Endothelial cell of umbilical vein (primary cell): Measurements from ENCODE around the gene ELOVL2. TPM values are rescaled to one million over a fixed set of nuclear protein-coding genes. Genes with fewer than 3 reads are reported as not detected.

ENCODE experiments used
- BruUV-seq: library from RNA; stranded (reverse); fragments of 400-500 nt; replicated peaks from 2 replicates; lab custom pipeline; 2021; lab: Mats Ljungman, UMichigan
- CTCF ChIA-PET: fragments of 300-600, 350-600 bp; sonication (Branson Sonifier 250); formaldehyde crosslinking; loops from one replicate; lab custom pipeline; 2021; ENCODE audit warnings: antibody characterized with exemption, inconsistent platforms; lab: Charles Lee
- POLR2A ChIA-PET: fragments of 300-600, 350-600 bp; sonication (Branson Sonifier 250); formaldehyde crosslinking; loops from one replicate; lab custom pipeline; 2021; ENCODE audit warnings: antibody characterized with exemption, inconsistent platforms; lab: Charles Lee
- DNase-seq: peaks from one replicate; pipeline ENCODE4 v3.0.0-alpha.2; 2011; ENCODE audit warnings: low read depth, low spot score
- FAIRE-seq: peaks from 2 replicates; lab custom pipeline; 2011; peaks lifted over from hg19 to GRCh38; lab: Jason Lieb, UNC
- H2AFZ ChIP-seq: 2 replicates; pipeline ENCODE4 v1.6.0; 2012; ENCODE audit warnings: low read depth, low read length, control low read depth, inconsistent platforms
- H3K27ac ChIP-seq: 2 replicates; pipeline ENCODE4 v1.5.1; 2011; ENCODE audit warnings: low read depth, mild to moderate bottlenecking, control low read depth, low read length, moderate library complexity; ENCODE audit not compliant: insufficient read depth
- H3K27me3 ChIP-seq, 2 experiments: 2 replicates each; pipeline versions ENCODE4 v1.6.0 to v1.6.1; 2011; ENCODE audit warnings: low read length in 2 of 2, mixed read lengths in 1 of 2; ENCODE audit not compliant: control insufficient read depth in 2 of 2, insufficient read depth in 2 of 2
- H3K36me3 ChIP-seq, 2 experiments: 2 replicates in 1 of 2; 3 replicates in 1 of 2; pipeline ENCODE4 v1.5.1; 2011; ENCODE audit warnings: low read length in 2 of 2, mild to moderate bottlenecking in 1 of 2, moderate library complexity in 1 of 2; ENCODE audit not compliant: control insufficient read depth in 2 of 2, insufficient read depth in 2 of 2; ENCODE audit errors: extremely low read depth in 1 of 2
- H3K4me1 ChIP-seq: 3 replicates; pipeline ENCODE4 v1.5.1; 2011; ENCODE audit warnings: mild to moderate bottlenecking, low read length; ENCODE audit not compliant: control insufficient read depth, insufficient read depth; ENCODE audit errors: extremely low read depth
- H3K4me2 ChIP-seq: 2 replicates; pipeline ENCODE4 v1.6.1; 2011; ENCODE audit warnings: low read length, control low read depth, mixed read lengths; ENCODE audit not compliant: insufficient read depth
- H3K4me3 ChIP-seq, 3 experiments: fragments of 200-600 bp in 1 of 3; sonication (generic), shearing (Covaris generic) in 1 of 3; replicated peaks in 1 of 3; 2 replicates each; pipeline ENCODE4 v1.5.1; 2011 to 2016; ENCODE audit warnings: control low read depth in 3 of 3, low read length in 3 of 3, mild to moderate bottlenecking in 2 of 3, inconsistent platforms in 1 of 3, low read depth in 1 of 3, moderate library complexity in 1 of 3; ENCODE audit not compliant: insufficient read depth in 1 of 3
- H3K79me2 ChIP-seq: 2 replicates; pipeline ENCODE4 v1.6.0; 2012; ENCODE audit warnings: low read length, inconsistent platforms; ENCODE audit not compliant: control insufficient read depth, insufficient read depth
- H3K9ac ChIP-seq: replicated peaks from 2 replicates; pipeline ENCODE3; 2011; ENCODE audit warnings: low read length, control low read depth; ENCODE audit not compliant: insufficient read depth; ENCODE audit errors: extremely low read depth
- H3K9me1 ChIP-seq: replicated peaks from 3 replicates; pipeline ENCODE4 v1.6.0; 2011; ENCODE audit warnings: mild to moderate bottlenecking, low read length; ENCODE audit not compliant: control insufficient read depth, insufficient read depth; ENCODE audit errors: extremely low read depth
- H3K9me3 ChIP-seq: replicated peaks from 2 replicates; pipeline ENCODE4 v1.5.1; 2012; ENCODE audit warnings: low read length, inconsistent platforms; ENCODE audit not compliant: control insufficient read depth, insufficient read depth
- H4K20me1 ChIP-seq: replicated peaks from 2 replicates; pipeline ENCODE3; 2011; ENCODE audit warnings: mild to moderate bottlenecking, low read length; ENCODE audit not compliant: control insufficient read depth, insufficient read depth; ENCODE audit errors: extremely low read depth
- EZH2 ChIP-seq: IDR thresholded peaks from 2 replicates; pipeline ENCODE4 v1.6.1; 2012; ENCODE audit warnings: borderline replicate concordance, low read depth, mild to moderate bottlenecking, moderate library complexity, low read length, inconsistent platforms; ENCODE audit not compliant: severe bottlenecking
- FOS ChIP-seq: IDR thresholded peaks from 2 replicates; pipeline ENCODE4 v1.6.1; 2011; ENCODE audit warnings: mild to moderate bottlenecking, low read length, moderate library complexity, borderline replicate concordance; ENCODE audit not compliant: insufficient read depth
- GATA2 ChIP-seq: IDR thresholded peaks from 2 replicates; pipeline ENCODE4 v1.7.0; 2011; ENCODE audit warnings: low read depth, mild to moderate bottlenecking, moderate library complexity, mixed read lengths, low read length; ENCODE audit not compliant: insufficient read length, insufficient read depth
- JUN ChIP-seq: IDR thresholded peaks from 2 replicates; pipeline ENCODE4 v1.6.1; 2011; ENCODE audit warnings: borderline replicate concordance, low read depth; ENCODE audit not compliant: insufficient read length, insufficient read depth
- MAX ChIP-seq: IDR thresholded peaks from 2 replicates; pipeline ENCODE4 v1.6.1; 2011; ENCODE audit not compliant: insufficient read depth, insufficient read length
- MYC ChIP-seq: IDR thresholded peaks from one replicate; pipeline ENCODE4 v1.6.1; 2011; ENCODE audit warnings: mild to moderate bottlenecking, low read depth, low read length
- POLR2A ChIP-seq: IDR thresholded peaks from 2 replicates; pipeline ENCODE4 v1.6.1; 2012; ENCODE audit warnings: low read depth, mild to moderate bottlenecking, control low read depth, low read length
- POLR2AphosphoS5 ChIP-seq: IDR thresholded peaks from 2 replicates; pipeline ENCODE4 v1.6.1; 2012; ENCODE audit warnings: low read depth, mild to moderate bottlenecking, control low read depth, low read length, moderate library complexity; ENCODE audit not compliant: insufficient read depth
- dilution Hi-C: fragments of 300-500 bp; cut with MboI; formaldehyde crosslinking; loops from one replicate; pipeline ENCODE4 v1.15.0; 2019; ENCODE audit warnings: low sequenced_read_pairs; ENCODE audit not compliant: extremely low pct_ligation_motif_present
- intact Hi-C: fragments of 100-400 bp; cut with micrococcal nuclease; formaldehyde crosslinking; loops from one replicate; pipeline ENCODE4 v1.10.0; 2022
- polyA plus RNA-seq, 4 experiments: library from polyadenylated mRNA; depleted of rRNA in 3 of 4; stranded (reverse) in 3 of 4; unstranded in 1 of 4; fragments of >200 nt; gene quantifications; 2 replicates each; pipeline versions ENCODE4 v1.2.1 to v1.2.3, GENCODE V29; 2011 to 2012; ENCODE audit warnings: missing spikeins in 1 of 4
- total RNA-seq: library from RNA; stranded (reverse); gene quantifications from 2 replicates; pipeline ENCODE4 v1.2.3, GENCODE V29; 2021
- TF ChIP-seq, protein P1 (sequence below), 2 donors: IDR thresholded peaks; 1 replicate in 1 of 2; 2 replicates in 1 of 2; pipeline ENCODE4 v1.5.1; 2011; ENCODE audit warnings: low read length in 2 of 2, mild to moderate bottlenecking in 2 of 2, moderate library complexity in 2 of 2, control low read depth in 1 of 2, inconsistent platforms in 1 of 2, low read depth in 1 of 2; ENCODE audit not compliant: insufficient read depth in 1 of 2; ENCODE audit errors: extremely low read depth in 1 of 2

Gene ELOVL2
- total and polyA plus RNA-seq, 2 donors (not counting 3 experiments of a cell fraction or from before 2014, with no cell fraction given): not detected

DNA sequence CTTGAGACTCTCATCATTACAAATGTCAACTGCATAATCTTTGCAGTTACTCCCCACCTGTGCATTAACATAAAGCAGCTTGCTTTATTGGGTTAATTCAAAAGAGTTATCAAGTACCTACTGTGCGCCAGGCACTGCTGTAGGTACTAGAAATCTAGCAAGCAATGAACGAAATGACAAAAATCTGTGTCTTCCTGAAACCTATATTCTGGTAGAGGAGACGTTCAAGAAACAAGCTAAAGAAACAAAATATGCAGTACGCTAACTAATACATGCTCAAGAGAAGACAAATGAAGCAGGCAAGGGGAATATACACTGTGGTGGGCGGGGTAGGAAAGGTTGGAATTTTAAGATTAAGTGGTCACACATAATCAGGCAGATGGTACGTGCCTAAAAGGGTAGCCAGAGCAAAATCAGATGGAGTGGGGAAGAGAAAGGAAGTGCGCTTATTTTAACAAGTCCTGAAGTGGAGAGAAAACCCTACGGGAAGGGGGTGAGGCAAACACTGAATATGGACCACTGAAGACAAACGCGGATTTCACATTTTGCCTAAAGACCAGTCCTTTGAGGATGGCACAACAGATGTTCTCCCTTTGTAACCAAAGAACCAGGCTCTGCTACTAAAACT lies 1.2 kb downstream of the ELOVL2 start:
- intact Hi-C loops (loop anchor here (10.0 kb wide), 1 partner anchor 198 kb away; no protein-coding TSS in a partner anchor), dilution Hi-C loops (no loop called here)
- no peak overlapping the region for H3K9ac ChIP-seq
- CTCF ChIA-PET: interaction anchor here (0.9 to 1.6 kb wide), 4 partner anchors 9 to 564 kb away, joined by 3 to 9 read pairs (median 3); no protein-coding TSS in a partner anchor
- peaks cover 3% of the 10 kb centered on the region for H3K4me1 ChIP-seq
- H3K79me2 ChIP-seq: no peaks in the 10 kb centered on the region
- FAIRE-seq (no peak), DNase-seq (no peak)
- no peak for TF ChIP-seq MAX
- TF ChIP-seq POLR2AphosphoS5: no peak
- H4K20me1 ChIP-seq: no peaks in the 10 kb centered on the region
- H3K27ac ChIP-seq: no peak overlapping the region
- no peak overlapping the region for H3K4me3 ChIP-seq
- H2AFZ ChIP-seq: no peak overlapping the region
- no peaks in the 10 kb centered on the region for H3K36me3 ChIP-seq
- POLR2A ChIA-PET: no interaction called here
- no peaks in the 10 kb centered on the region for H3K9me1 ChIP-seq
- BruUV-seq: no TSS peak
- no peaks in the 10 kb centered on the region for H3K9me3 ChIP-seq
- H3K4me2 ChIP-seq: no peak overlapping the region
- peaks cover 37 to 81% of the 10 kb centered on the region in 2 experiments for H3K27me3 ChIP-seq

- H3K9me3 ChIP-seq: no peaks in the 10 kb centered on the region
- H3K9me1 ChIP-seq: no peaks in the 10 kb centered on the region
- ChIA-PET POLR2A (no interaction called here), CTCF (interaction anchor here (0.9 to 1.6 kb wide), 4 partner anchors 8 to 564 kb away, joined by 3 to 9 read pairs (median 3); no protein-coding TSS in a partner anchor)
- H3K4me3 ChIP-seq: no peak overlapping the region
- no peak overlapping the region for H3K4me2 ChIP-seq
- H4K20me1 ChIP-seq: no peaks in the 10 kb centered on the region
- H2AFZ ChIP-seq: no peak overlapping the region
- no TSS peak for BruUV-seq
- H3K79me2 ChIP-seq: no peaks in the 10 kb centered on the region
- no peak overlapping the region for H3K27ac ChIP-seq
- H3K36me3 ChIP-seq: no peaks in the 10 kb centered on the region
- no peak overlapping the region for H3K9ac ChIP-seq
- peaks cover 3% of the 10 kb centered on the region for H3K4me1 ChIP-seq
- DNase-seq (no peak), FAIRE-seq (no peak)
- intact Hi-C loops: loop anchor here (10.0 kb wide), 1 partner anchor 197 kb away; no protein-coding TSS in a partner anchor
- dilution Hi-C loops: no loop called here
- H3K27me3 ChIP-seq: peaks cover 37 to 83% of the 10 kb centered on the region in 2 experiments
- TF ChIP-seq JUN (no peak), MYC (no peak), POLR2AphosphoS5 (no peak), GATA2 (no peak), FOS (no peak), EZH2 (no peak), POLR2A (no peak), MAX (no peak)
- TF ChIP-seq, protein P1, sequence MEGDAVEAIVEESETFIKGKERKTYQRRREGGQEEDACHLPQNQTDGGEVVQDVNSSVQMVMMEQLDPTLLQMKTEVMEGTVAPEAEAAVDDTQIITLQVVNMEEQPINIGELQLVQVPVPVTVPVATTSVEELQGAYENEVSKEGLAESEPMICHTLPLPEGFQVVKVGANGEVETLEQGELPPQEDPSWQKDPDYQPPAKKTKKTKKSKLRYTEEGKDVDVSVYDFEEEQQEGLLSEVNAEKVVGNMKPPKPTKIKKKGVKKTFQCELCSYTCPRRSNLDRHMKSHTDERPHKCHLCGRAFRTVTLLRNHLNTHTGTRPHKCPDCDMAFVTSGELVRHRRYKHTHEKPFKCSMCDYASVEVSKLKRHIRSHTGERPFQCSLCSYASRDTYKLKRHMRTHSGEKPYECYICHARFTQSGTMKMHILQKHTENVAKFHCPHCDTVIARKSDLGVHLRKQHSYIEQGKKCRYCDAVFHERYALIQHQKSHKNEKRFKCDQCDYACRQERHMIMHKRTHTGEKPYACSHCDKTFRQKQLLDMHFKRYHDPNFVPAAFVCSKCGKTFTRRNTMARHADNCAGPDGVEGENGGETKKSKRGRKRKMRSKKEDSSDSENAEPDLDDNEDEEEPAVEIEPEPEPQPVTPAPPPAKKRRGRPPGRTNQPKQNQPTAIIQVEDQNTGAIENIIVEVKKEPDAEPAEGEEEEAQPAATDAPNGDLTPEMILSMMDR (IDR thresholded peaks at IDR 0.05; ENCODE audit: extremely low read depth in 1 of 2, insufficient read depth in 1 of 2, low read depth in 1 of 2, low read length in 2 of 2): no peak
Observed at GRCh38 chr6:11042025-11042749, 1.9 kb downstream of the ELOVL2 start.
